Measurements from ENCODE around the gene BTG4.

DNA sequence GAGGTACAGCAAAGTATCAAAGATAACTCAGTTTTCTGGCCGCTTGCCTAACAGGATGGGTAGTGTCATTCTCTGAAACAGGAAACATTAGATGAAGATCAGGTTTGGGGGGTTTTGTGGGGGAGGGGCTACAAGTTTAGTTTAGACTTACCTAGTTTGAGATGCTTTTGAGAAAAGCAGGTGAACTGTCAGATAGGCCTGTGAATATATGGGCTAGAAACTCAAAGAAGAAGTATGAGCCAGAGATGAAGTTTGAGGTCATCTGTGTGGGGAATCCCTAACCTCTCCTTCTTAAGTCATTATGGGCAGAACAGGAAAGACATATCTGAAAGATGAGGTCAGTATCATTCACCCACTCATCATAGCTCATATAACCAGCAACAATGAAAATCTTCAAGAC, 14.3 kb upstream of the BTG4 start:
- TF ChIP-seq, protein P1, sequence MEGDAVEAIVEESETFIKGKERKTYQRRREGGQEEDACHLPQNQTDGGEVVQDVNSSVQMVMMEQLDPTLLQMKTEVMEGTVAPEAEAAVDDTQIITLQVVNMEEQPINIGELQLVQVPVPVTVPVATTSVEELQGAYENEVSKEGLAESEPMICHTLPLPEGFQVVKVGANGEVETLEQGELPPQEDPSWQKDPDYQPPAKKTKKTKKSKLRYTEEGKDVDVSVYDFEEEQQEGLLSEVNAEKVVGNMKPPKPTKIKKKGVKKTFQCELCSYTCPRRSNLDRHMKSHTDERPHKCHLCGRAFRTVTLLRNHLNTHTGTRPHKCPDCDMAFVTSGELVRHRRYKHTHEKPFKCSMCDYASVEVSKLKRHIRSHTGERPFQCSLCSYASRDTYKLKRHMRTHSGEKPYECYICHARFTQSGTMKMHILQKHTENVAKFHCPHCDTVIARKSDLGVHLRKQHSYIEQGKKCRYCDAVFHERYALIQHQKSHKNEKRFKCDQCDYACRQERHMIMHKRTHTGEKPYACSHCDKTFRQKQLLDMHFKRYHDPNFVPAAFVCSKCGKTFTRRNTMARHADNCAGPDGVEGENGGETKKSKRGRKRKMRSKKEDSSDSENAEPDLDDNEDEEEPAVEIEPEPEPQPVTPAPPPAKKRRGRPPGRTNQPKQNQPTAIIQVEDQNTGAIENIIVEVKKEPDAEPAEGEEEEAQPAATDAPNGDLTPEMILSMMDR (IDR thresholded peaks at IDR 0.05; ENCODE audit: poor library complexity): no peak
- TF ChIP-seq EZH2 (IDR thresholded peaks at IDR 0.05; ENCODE audit: borderline replicate concordance): no peak
